Activated B cell treated with CpG ODN at 0.5 μM for 24 hours (primary cell): Measurements from ENCODE around the gene COL4A6. TPM values are rescaled to one million over a fixed set of nuclear protein-coding genes. Genes with fewer than 3 reads are reported as not detected.

ENCODE experiments used
- ATAC-seq: fragments of 200-7000 bp; cut with Tn5 transposase; one replicate; pipeline ENCODE4 v1.10.0; 2021; ENCODE audit warnings: low read depth, mild to moderate bottlenecking, moderate library complexity
- CTCF ChIA-PET: fragments of 350-600 bp; sonication (Branson Sonifier 250); formaldehyde crosslinking; loops from one replicate; lab custom pipeline; 2021; ENCODE audit warnings: antibody characterized with exemption; lab: Charles Lee
- POLR2A ChIA-PET: fragments of 350-600 bp; sonication (Branson Sonifier 250); formaldehyde crosslinking; loops from one replicate; lab custom pipeline; 2021; ENCODE audit warnings: antibody characterized with exemption; lab: Charles Lee
- DNase-seq: peaks from one replicate; pipeline ENCODE4 v3.0.0; 2022
- H3K27ac Mint-ChIP-seq: one replicate; pipeline ENCODE4 v1.8.0; 2020; ENCODE audit warnings: mixed read lengths
- H3K27me3 Mint-ChIP-seq: one replicate; pipeline ENCODE4 v1.8.0; 2021; ENCODE audit warnings: mixed read lengths
- H3K36me3 Mint-ChIP-seq: one replicate; pipeline ENCODE4 v1.8.0; 2021; ENCODE audit warnings: low read depth, mixed read lengths
- H3K4me1 Mint-ChIP-seq: one replicate; pipeline ENCODE4 v1.8.0; 2021; ENCODE audit warnings: mixed read lengths
- H3K4me3 Mint-ChIP-seq: one replicate; pipeline ENCODE4 v1.8.0; 2020; ENCODE audit warnings: mild to moderate bottlenecking, mixed read lengths
- H3K9me3 Mint-ChIP-seq: one replicate; pipeline ENCODE4 v1.8.0; 2020; ENCODE audit warnings: mixed read lengths
- intact Hi-C: fragments of 100-400 bp; cut with micrococcal nuclease; formaldehyde crosslinking; loops from one replicate; pipeline ENCODE4 v1.15.1; 2024
- total RNA-seq: library from RNA; stranded (reverse); gene quantifications from 2 replicates; pipeline ENCODE4 v1.2.3, GENCODE V29; 2022
- TF ChIP-seq, protein P1 (sequence below): fragments of 200-600 bp; IDR thresholded peaks from one replicate; pipeline ENCODE4 v1.8.0; 2022; ENCODE audit warnings: antibody characterized with exemption, mild to moderate bottlenecking

The COL4A6 gene
- total RNA-seq, 1 donor from 2014 or later = not detected

DNA sequence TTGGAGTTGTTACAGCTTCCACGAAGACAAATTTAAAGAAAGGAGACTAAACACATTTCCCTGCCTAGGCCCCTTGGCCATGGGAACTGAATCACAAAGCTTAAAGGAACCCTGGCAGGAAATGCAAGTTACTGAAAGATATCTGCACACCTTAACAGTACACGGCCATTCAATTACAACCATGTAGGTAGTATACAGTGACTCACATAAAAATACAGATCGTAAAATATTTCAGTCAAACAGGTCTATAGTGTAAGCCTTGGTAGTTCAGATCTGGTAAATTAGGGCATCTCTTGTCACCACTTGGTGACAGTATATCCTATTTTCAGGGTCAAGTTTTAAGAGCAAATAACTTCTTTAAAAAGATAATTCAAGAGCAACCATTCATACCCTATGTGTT lies 234.7 kb downstream of the COL4A6 start:
- ChIA-PET POLR2A (no interaction called here), CTCF (no interaction called here)
- Mint-ChIP-seq H3K4me1 (no peaks in the 10 kb centered on the region), H3K27ac (no peak overlapping the region), H3K27me3 (peaks cover 4% of the 10 kb centered on the region), H3K9me3 (no peaks in the 10 kb centered on the region), H3K4me3 (no peak overlapping the region), H3K36me3 (no peaks in the 10 kb centered on the region)
- intact Hi-C loops = no loop called here
- DNase-seq = no peak
- ATAC-seq = no peak
- TF ChIP-seq, protein P1, sequence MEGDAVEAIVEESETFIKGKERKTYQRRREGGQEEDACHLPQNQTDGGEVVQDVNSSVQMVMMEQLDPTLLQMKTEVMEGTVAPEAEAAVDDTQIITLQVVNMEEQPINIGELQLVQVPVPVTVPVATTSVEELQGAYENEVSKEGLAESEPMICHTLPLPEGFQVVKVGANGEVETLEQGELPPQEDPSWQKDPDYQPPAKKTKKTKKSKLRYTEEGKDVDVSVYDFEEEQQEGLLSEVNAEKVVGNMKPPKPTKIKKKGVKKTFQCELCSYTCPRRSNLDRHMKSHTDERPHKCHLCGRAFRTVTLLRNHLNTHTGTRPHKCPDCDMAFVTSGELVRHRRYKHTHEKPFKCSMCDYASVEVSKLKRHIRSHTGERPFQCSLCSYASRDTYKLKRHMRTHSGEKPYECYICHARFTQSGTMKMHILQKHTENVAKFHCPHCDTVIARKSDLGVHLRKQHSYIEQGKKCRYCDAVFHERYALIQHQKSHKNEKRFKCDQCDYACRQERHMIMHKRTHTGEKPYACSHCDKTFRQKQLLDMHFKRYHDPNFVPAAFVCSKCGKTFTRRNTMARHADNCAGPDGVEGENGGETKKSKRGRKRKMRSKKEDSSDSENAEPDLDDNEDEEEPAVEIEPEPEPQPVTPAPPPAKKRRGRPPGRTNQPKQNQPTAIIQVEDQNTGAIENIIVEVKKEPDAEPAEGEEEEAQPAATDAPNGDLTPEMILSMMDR = no peak

DNA sequence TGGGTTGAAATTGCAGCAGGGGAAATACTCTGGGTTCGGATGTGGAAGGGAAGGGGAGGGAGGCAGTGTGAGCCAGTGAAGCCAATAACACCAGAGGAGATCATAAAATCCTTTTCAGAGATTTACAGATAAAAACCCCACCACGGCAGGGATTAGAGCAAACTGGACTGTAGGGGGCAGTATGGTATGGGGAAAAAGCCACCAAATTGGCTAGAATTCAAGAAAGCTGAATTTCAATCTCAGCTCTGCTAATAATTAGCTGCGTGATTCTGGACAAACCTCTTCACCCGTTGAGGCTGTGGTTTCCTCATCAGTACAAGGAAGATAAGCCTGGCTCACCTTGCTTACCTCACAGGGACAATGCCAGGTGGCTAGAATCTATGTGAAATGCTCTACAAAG lies 238.5 kb downstream of the COL4A6 start:
- H3K4me3 Mint-ChIP-seq = no peak overlapping the region
- H3K4me1 Mint-ChIP-seq = no peaks in the 10 kb centered on the region
- no peak overlapping the region for H3K27ac Mint-ChIP-seq
- TF ChIP-seq, protein P1 = no peak
- DNase-seq = no peak
- ATAC-seq = no peak
- H3K36me3 Mint-ChIP-seq = no peaks in the 10 kb centered on the region
- intact Hi-C loops = no loop called here
- ChIA-PET CTCF (no interaction called here), POLR2A (no interaction called here)
- H3K27me3 Mint-ChIP-seq = no peaks in the 10 kb centered on the region
- no peaks in the 10 kb centered on the region for H3K9me3 Mint-ChIP-seq

DNA sequence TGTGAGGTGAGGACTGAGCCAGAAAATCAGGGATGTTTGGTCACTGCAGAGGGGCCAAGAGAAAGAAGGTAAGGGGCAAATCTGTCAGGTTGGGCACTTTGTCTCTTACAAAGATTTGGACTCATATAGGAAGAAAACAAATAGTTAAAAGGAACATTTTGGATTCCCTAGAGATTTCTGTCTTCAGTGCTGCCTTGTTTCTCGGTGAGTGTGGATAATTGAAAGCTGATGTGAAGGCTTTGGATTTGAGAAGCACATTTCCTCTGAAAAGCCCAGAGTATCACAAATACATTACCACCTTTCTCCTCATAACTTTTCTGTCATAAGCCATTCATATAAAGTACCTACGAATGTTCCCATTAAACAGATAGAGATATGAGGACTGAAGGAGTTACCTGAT lies 239.2 kb downstream of the COL4A6 start:
- POLR2A ChIA-PET = no interaction called here
- intact Hi-C loops = no loop called here

DNA sequence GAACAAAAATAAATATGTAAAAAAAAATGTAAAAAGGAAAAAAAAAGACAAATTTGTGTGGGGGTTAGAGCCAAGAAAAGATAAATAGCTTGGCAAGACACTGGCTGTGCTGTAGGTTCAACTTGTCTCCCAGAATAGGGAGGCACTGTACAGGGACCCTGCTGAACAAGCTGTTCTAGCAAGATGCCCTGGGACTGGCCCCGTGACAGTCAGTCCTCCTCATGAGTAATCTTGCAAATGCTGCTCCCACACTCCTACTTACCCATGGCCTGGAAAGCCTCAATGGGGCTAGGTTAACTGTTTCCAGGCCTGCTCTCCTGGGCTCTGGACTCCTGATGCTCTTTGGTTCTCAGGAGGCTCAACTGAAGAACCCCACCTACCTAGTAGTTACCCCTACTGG lies 239.8 kb downstream of the COL4A6 start:
- ChIA-PET POLR2A (no interaction called here), CTCF (no interaction called here)
- Mint-ChIP-seq H3K27me3 (no peaks in the 10 kb centered on the region), H3K4me3 (no peak overlapping the region), H3K4me1 (no peaks in the 10 kb centered on the region), H3K36me3 (no peaks in the 10 kb centered on the region), H3K27ac (no peak overlapping the region), H3K9me3 (no peaks in the 10 kb centered on the region)
- ATAC-seq = no peak
- intact Hi-C loops = no loop called here
- no peak for DNase-seq
- TF ChIP-seq, protein P1 = no peak

More for the DNA sequence above, 239.2 kb downstream of the COL4A6 start:
- Mint-ChIP-seq H3K4me1 (no peaks in the 10 kb centered on the region), H3K9me3 (no peaks in the 10 kb centered on the region), H3K27ac (no peak overlapping the region), H3K27me3 (no peaks in the 10 kb centered on the region), H3K36me3 (no peaks in the 10 kb centered on the region), H3K4me3 (no peak overlapping the region)
- no peak for ATAC-seq
- CTCF ChIA-PET = no interaction called here
- TF ChIP-seq, protein P1 = no peak
- DNase-seq = no peak

DNA sequence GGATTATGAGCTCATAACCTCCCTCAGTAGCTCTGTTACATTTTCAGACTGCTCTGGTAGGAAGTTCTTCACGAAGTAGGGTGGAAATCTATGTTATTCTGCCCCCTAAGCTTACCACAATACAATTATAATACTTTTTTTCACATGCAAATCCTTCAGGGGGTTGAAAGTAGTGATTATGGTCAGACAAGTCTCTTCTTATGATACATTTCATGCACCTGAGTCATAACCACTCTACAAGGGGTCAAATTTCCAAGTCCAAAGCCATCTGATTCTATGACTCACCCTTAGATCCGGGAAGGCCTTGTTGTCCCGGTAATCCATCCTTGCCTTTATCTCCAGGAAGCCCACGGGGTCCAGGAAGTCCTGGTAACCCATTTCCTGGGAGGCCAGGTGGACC lies 251.4 kb downstream of the COL4A6 start:
- POLR2A ChIA-PET = no interaction called here
- intact Hi-C loops = no loop called here
- ATAC-seq (no peak), DNase-seq (no peak)
- CTCF ChIA-PET = no interaction called here
- Mint-ChIP-seq H3K4me1 (no peaks in the 10 kb centered on the region), H3K27me3 (peaks cover 3% of the 10 kb centered on the region), H3K27ac (no peak overlapping the region), H3K4me3 (no peak overlapping the region), H3K36me3 (no peaks in the 10 kb centered on the region), H3K9me3 (no peaks in the 10 kb centered on the region)
- TF ChIP-seq, protein P1 = no peak
